HepG2 (cell line): ENCODE measurements around the gene RPH3AL. TPM values are rescaled to one million over a fixed set of nuclear protein-coding genes. Genes with fewer than 3 reads are reported as not detected.

ENCODE experiments used
- ATAC-seq: fragments of 200-7000 bp; cut with Tn5 transposase; 3 replicates; pipeline ENCODE4 v1.9.1; 2020; ENCODE audit warnings: mild to moderate bottlenecking, moderate library complexity
- BruUV-seq: library from RNA; stranded (reverse); fragments of 400-500 nt; replicated peaks from 2 replicates; lab custom pipeline; 2021; lab: Mats Ljungman, UMichigan
- CTCF ChIA-PET: fragments of 300-600 bp; formaldehyde crosslinking; extraction: SDS; loops from one replicate; lab custom pipeline; 2021; ENCODE audit warnings: low total read pairs, inconsistent platforms, low intra/inter-chr PET ratio; lab: Yijun Ruan, JAX
- POLR2A ChIA-PET: fragments of 350-600 bp; sonication (Branson Sonifier 250); formaldehyde crosslinking; loops from one replicate; lab custom pipeline; 2020; ENCODE audit warnings: antibody characterized with exemption, inconsistent platforms; lab: Yijun Ruan, JAX
- DNase-seq: peaks from one replicate; pipeline ENCODE4 v3.0.0-alpha.2; 2015; ENCODE audit warnings: low spot score
- FAIRE-seq: peaks from 3 replicates; lab custom pipeline; 2011; peaks lifted over from hg19 to GRCh38; lab: Jason Lieb, UNC
- H2AFZ ChIP-seq: one replicate; pipeline ENCODE4 v1.6.1; 2011; ENCODE audit warnings: low read length, inconsistent platforms
- H3K27ac ChIP-seq: fragments of 300-600 bp; 3 replicates; pipeline ENCODE4 v1.8.0; 2011; ENCODE audit warnings: mixed run types, mild to moderate bottlenecking, mixed read lengths, low read length, inconsistent platforms; ENCODE audit not compliant: insufficient read depth; ENCODE audit errors: extremely low read length
- H3K27me3 ChIP-seq, 2 experiments: fragments of 200-600 bp in 1 of 2; 2 replicates in 1 of 2; 3 replicates in 1 of 2; pipeline versions ENCODE4 v1.6.0 to v1.8.0; 2011; ENCODE audit warnings: low read length in 2 of 2, mild to moderate bottlenecking in 2 of 2, moderate library complexity in 2 of 2, inconsistent platforms in 1 of 2; ENCODE audit not compliant: insufficient read depth in 2 of 2, control insufficient read depth in 1 of 2
- H3K36me3 ChIP-seq, 2 experiments: fragments of 200-600 bp in 1 of 2; replicated peaks in 1 of 2; 2 replicates in 1 of 2; 3 replicates in 1 of 2; pipeline versions ENCODE4 v1.5.1 to v1.8.0; 2011; ENCODE audit warnings: low read length in 2 of 2, inconsistent platforms in 1 of 2; ENCODE audit not compliant: insufficient read depth in 2 of 2, control insufficient read depth in 1 of 2
- H3K4me1 ChIP-seq: 2 replicates; pipeline ENCODE4 v1.5.1; 2012; ENCODE audit warnings: low read length, inconsistent platforms; ENCODE audit not compliant: insufficient read depth
- H3K4me2 ChIP-seq: 2 replicates; pipeline ENCODE4 v1.6.0; 2011; ENCODE audit warnings: low read depth, low read length, inconsistent platforms
- H3K4me3 ChIP-seq, 3 experiments: fragments of 200-600 bp in 1 of 3; sonication (generic), shearing (Covaris generic) in 1 of 3; replicated peaks in 1 of 3; 2 replicates each; pipeline ENCODE4 v1.5.1; 2011 to 2016; ENCODE audit warnings: low read length in 3 of 3, inconsistent platforms in 2 of 3, low read depth in 2 of 3, mild to moderate bottlenecking in 2 of 3, control low read depth in 1 of 3, mixed read lengths in 1 of 3; ENCODE audit not compliant: insufficient read depth in 1 of 3
- H3K79me2 ChIP-seq: one replicate; pipeline ENCODE4 v1.6.1; 2011; ENCODE audit warnings: low read length, inconsistent platforms; ENCODE audit not compliant: insufficient read depth
- H3K9ac ChIP-seq: 2 replicates; pipeline ENCODE4 v1.6.0; 2011; ENCODE audit warnings: mild to moderate bottlenecking, low read depth, low read length, inconsistent platforms; ENCODE audit not compliant: insufficient read depth
- H3K9me3 ChIP-seq: 2 replicates; pipeline ENCODE4 v1.5.1; 2012; ENCODE audit warnings: mild to moderate bottlenecking, low read length
- H4K20me1 ChIP-seq: 2 replicates; pipeline ENCODE4 v1.6.0; 2011; ENCODE audit warnings: inconsistent platforms, mild to moderate bottlenecking, low read length, moderate library complexity; ENCODE audit not compliant: insufficient read depth
- AFF4 ChIP-seq: sonication (generic); formaldehyde crosslinking; IDR thresholded peaks from 2 replicates; pipeline ENCODE4 v1.4.0; 2020; ENCODE audit warnings: missing genetic modification reagents
- CREM ChIP-seq, 2 experiments: sonication (generic) in 1 of 2; formaldehyde crosslinking in 1 of 2; IDR thresholded peaks; 2 replicates each; pipeline versions ENCODE4 v1.4.0 to v1.6.1; 2016 to 2020; ENCODE audit warnings: antibody characterized with exemption in 1 of 2, mild to moderate bottlenecking in 1 of 2, missing genetic modification reagents in 1 of 2
- FOXJ3 ChIP-seq: sonication (generic); formaldehyde crosslinking; IDR thresholded peaks from 2 replicates; pipeline ENCODE4 v1.4.0; 2020; ENCODE audit warnings: missing genetic modification reagents, mild to moderate bottlenecking, borderline replicate concordance
- GLI4 ChIP-seq: sonication (generic); formaldehyde crosslinking; IDR thresholded peaks from 2 replicates; pipeline ENCODE4 v1.5.1; 2020; ENCODE audit warnings: missing genetic modification reagents, mild to moderate bottlenecking, moderate library complexity, borderline replicate concordance
- HBP1 ChIP-seq: IDR thresholded peaks from 2 replicates; pipeline ENCODE4 v1.6.1; 2016; ENCODE audit warnings: low read depth, control low read depth
- HDAC2 ChIP-seq: sonication (generic); formaldehyde crosslinking; IDR thresholded peaks from 2 replicates; pipeline ENCODE4 v1.4.0; 2020; ENCODE audit warnings: missing genetic modification reagents
- HDAC6 ChIP-seq: fragments of 200-600 bp; sonication (generic); IDR thresholded peaks from 2 replicates; pipeline ENCODE4 v1.7.0; 2017; ENCODE audit warnings: mild to moderate bottlenecking, antibody characterized with exemption, low read length, low read depth
- MATR3 ChIP-seq: sonication (generic); formaldehyde crosslinking; IDR thresholded peaks from 2 replicates; pipeline ENCODE4 v1.4.0; 2020; ENCODE audit warnings: missing genetic modification reagents
- MXD4 ChIP-seq: IDR thresholded peaks from 2 replicates; pipeline ENCODE4 v1.6.1; 2016; ENCODE audit warnings: mild to moderate bottlenecking, missing biosample characterization, missing genetic modification reagents
- MXI1 ChIP-seq: IDR thresholded peaks from 3 replicates; pipeline ENCODE4 v1.6.1; 2012; ENCODE audit warnings: low read depth, low read length, inconsistent platforms, borderline replicate concordance
- MZF1 ChIP-seq: sonication (generic); formaldehyde crosslinking; IDR thresholded peaks from 2 replicates; pipeline ENCODE4 v1.8.1; 2023; ENCODE audit warnings: mild to moderate bottlenecking, missing genetic modification reagents, borderline replicate concordance
- PAF1 ChIP-seq: IDR thresholded peaks from 2 replicates; pipeline ENCODE4 v1.6.1; 2016; ENCODE audit warnings: missing genetic modification reagents, missing compliant biosample characterization
- POLR2G ChIP-seq: fragments of 200-400 bp; formaldehyde crosslinking; IDR thresholded peaks from 2 replicates; pipeline ENCODE4 v1.6.1; 2018; ENCODE audit warnings: mild to moderate bottlenecking, low read depth, low read length, moderate library complexity
- ZNF256 ChIP-seq: sonication (generic); formaldehyde crosslinking; conservative IDR thresholded peaks from 2 replicates; pipeline ENCODE4 v1.4.0; 2020; ENCODE audit warnings: missing genetic modification reagents
- ZNF468 ChIP-seq: sonication (generic); formaldehyde crosslinking; IDR thresholded peaks from 2 replicates; pipeline ENCODE4 v1.8.0; 2022; ENCODE audit warnings: mild to moderate bottlenecking, moderate library complexity, missing genetic modification reagents
- ZNF703 ChIP-seq: sonication (generic); formaldehyde crosslinking; IDR thresholded peaks from 2 replicates; pipeline ENCODE4 v1.5.1; 2020; ENCODE audit warnings: missing genetic modification reagents, mild to moderate bottlenecking, moderate library complexity, borderline replicate concordance
- ZSCAN25 ChIP-seq: sonication (generic); formaldehyde crosslinking; IDR thresholded peaks from 2 replicates; pipeline ENCODE4 v1.8.0; 2022; ENCODE audit warnings: mild to moderate bottlenecking, missing genetic modification reagents
- WGBS: methylation state at CpG from one replicate; pipeline ENCODE4 v1.1.6; 2017; ENCODE audit warnings: low lambda C conversion rate; 5-methylcytosine and 5-hydroxymethylcytosine counted together
- in situ Hi-C: cut with HindIII; loops from 2 replicates; pipeline ENCODE4 v1.10.0; 2017; ENCODE audit warnings: low pct_unique_long_range_greater_than_20kb; ENCODE audit not compliant: extremely low pct_ligation_motif_present
- intact Hi-C: fragments of 100-400 bp; cut with micrococcal nuclease; formaldehyde crosslinking; loops from one replicate; pipeline ENCODE4 v1.10.0; 2022; ENCODE audit not compliant: unreplicated experiment
- polyA plus RNA-seq, 8 experiments: library from polyadenylated mRNA; depleted of rRNA in 3 of 8; stranded (reverse) in 7 of 8; unstranded in 1 of 8; fragments of >200 nt; fragmentation: Illumina TruSeq in 4 of 8; extraction: Trizol in 4 of 8; gene quantifications; 2 replicates each; pipeline versions ENCODE4 v1.2.1 to v1.2.3, GENCODE V29; 2011 to 2016; ENCODE audit warnings: low read depth in 4 of 8, missing spikeins in 1 of 8, mixed read lengths in 1 of 8; ENCODE audit not compliant: insufficient read depth in 1 of 8
- total RNA-seq, 5 experiments: library from RNA; depleted of rRNA; stranded (reverse); fragments of >200 nt; fragmentation: Illumina TruSeq; extraction: Trizol; gene quantifications; 2 replicates each; pipeline ENCODE4 v1.2.3, GENCODE V29; 2016; ENCODE audit warnings: low read depth in 1 of 5

The RPH3AL gene
- total and polyA plus RNA-seq, 2 of the 13 experiments (the other 11 are each of a cell fraction or from before 2014, with no cell fraction given) = 7.8 to 16.4 TPM

GRCh38 chr17:350706-351448 is 1.7 kb downstream of the RPH3AL start:
- Histone ChIP-seq H2AFZ (no peak overlapping the region), H3K9me3 (no peaks in the 10 kb centered on the region), H3K4me1 (peaks cover 74% of the 10 kb centered on the region), H3K79me2 (peaks cover 53% of the 10 kb centered on the region), H3K9ac (peak overlapping the region; percentile 88; the same call in 1 of the 2 replicates), H3K4me3 (peak overlapping the region in 1 of 3 experiments; percentile 12; a peak in 1 of 6 replicates), H3K27me3 (no peaks in the 10 kb centered on the region), H3K36me3 (no peaks in the 10 kb centered on the region; a peak in 2 of 5 replicates), H4K20me1 (no peaks in the 10 kb centered on the region), H3K4me2 (peak overlapping the region; percentile 89), H3K27ac (peak overlapping the region; percentile 98)
- ChIA-PET POLR2A (interaction anchor here (1.0 to 4.2 kb wide), 4 partner anchors 12 to 115 kb away, joined by 3 to 59 read pairs (median 3); no protein-coding TSS in a partner anchor), CTCF (no interaction called here)
- DNase-seq (peak; percentile 50), ATAC-seq (no peak), FAIRE-seq (peak; percentile 83)
- intact Hi-C loops = no loop called here
- no TSS peak for BruUV-seq
- WGBS = 60% methylated on average over 6 of the region's 8 CpGs
- in situ Hi-C loops = no loop called here
- TF ChIP-seq HBP1 (CRISPR knock-in tag) (no peak), ZNF468 (CRISPR knock-in tag) (no peak), MATR3 (CRISPR knock-in tag) (no peak), POLR2G (no peak), ZSCAN25 (no peak), MXD4 (no peak), FOXJ3 (CRISPR knock-in tag) (no peak), CREM (IDR thresholded peaks at IDR 0.05) (no peak), CREM (CRISPR knock-in tag; IDR thresholded peaks at IDR 0.05) (no peak), GLI4 (CRISPR knock-in tag) (no peak), MXI1 (no peak), ZNF703 (CRISPR knock-in tag) (no peak), AFF4 (no peak), ZNF256 (CRISPR knock-in tag) (no peak), HDAC6 (no peak), HDAC2 (CRISPR knock-in tag) (peak; percentile 28; the same call in 1 of the 2 replicates), PAF1 (CRISPR knock-in tag) (no peak), MZF1 (CRISPR knock-in tag) (no peak)
